Measurements from ENCODE around the gene FTCDNL1.

FTCDNL1 gene

GRCh38 chr2:199779589-199779988, 71.4 kb downstream of the FTCDNL1 start:
- TF ChIP-seq NFIC (IDR thresholded peaks at IDR 0.05) (no peak), TAF1 (IDR thresholded peaks at IDR 0.05; ENCODE audit: low read depth) (no peak), YY1 (IDR thresholded peaks at IDR 0.05; ENCODE audit: low read depth) (no peak), MAX (IDR thresholded peaks at IDR 0.05) (no peak), FOXM1 (IDR thresholded peaks at IDR 0.05; ENCODE audit: borderline replicate concordance, low read depth) (no peak), USF1 (IDR thresholded peaks at IDR 0.05) (no peak), EP300 (IDR thresholded peaks at IDR 0.05; ENCODE audit: borderline replicate concordance) (no peak), EGR1 (IDR thresholded peaks at IDR 0.05) (no peak), CEBPB (IDR thresholded peaks at IDR 0.05) (no peak), CREB1 (IDR thresholded peaks at IDR 0.05; ENCODE audit: low read depth) (no peak), RAD21 (IDR thresholded peaks at IDR 0.05; ENCODE audit: low read depth) (no peak), ZBTB7A (IDR thresholded peaks at IDR 0.05; ENCODE audit: low read depth) (no peak), TCF12 (IDR thresholded peaks at IDR 0.05; ENCODE audit: low read depth) (no peak), REST (IDR thresholded peaks at IDR 0.05; ENCODE audit: low read depth) (no peak), TEAD4 (IDR thresholded peaks at IDR 0.05) (no peak)

GRCh38 chr2:199778655-199779054, 72.3 kb downstream of the FTCDNL1 start:
- no peak for TF ChIP-seq FOXM1 (IDR thresholded peaks at IDR 0.05; ENCODE audit: borderline replicate concordance, low read depth)
- TF ChIP-seq TCF12 (IDR thresholded peaks at IDR 0.05; ENCODE audit: low read depth), result no peak
- TF ChIP-seq MAX (IDR thresholded peaks at IDR 0.05), result no peak
- no peak for TF ChIP-seq ZBTB7A (IDR thresholded peaks at IDR 0.05; ENCODE audit: low read depth)
- TF ChIP-seq REST (IDR thresholded peaks at IDR 0.05; ENCODE audit: low read depth), result no peak
- TF ChIP-seq CREB1 (IDR thresholded peaks at IDR 0.05; ENCODE audit: low read depth), result no peak
- TF ChIP-seq EP300 (IDR thresholded peaks at IDR 0.05; ENCODE audit: borderline replicate concordance), result no peak
- no peak for TF ChIP-seq YY1 (IDR thresholded peaks at IDR 0.05; ENCODE audit: low read depth)
- no peak for TF ChIP-seq CEBPB (IDR thresholded peaks at IDR 0.05)
- TF ChIP-seq USF1 (IDR thresholded peaks at IDR 0.05), result no peak
- no peak for TF ChIP-seq EGR1 (IDR thresholded peaks at IDR 0.05)
- TF ChIP-seq RAD21 (IDR thresholded peaks at IDR 0.05; ENCODE audit: low read depth), result no peak

- TF ChIP-seq MAX (IDR thresholded peaks at IDR 0.05) (no peak), EP300 (IDR thresholded peaks at IDR 0.05; ENCODE audit: borderline replicate concordance) (no peak), NFIC (IDR thresholded peaks at IDR 0.05) (no peak), USF1 (IDR thresholded peaks at IDR 0.05) (no peak), TCF12 (IDR thresholded peaks at IDR 0.05; ENCODE audit: low read depth) (no peak), TAF1 (IDR thresholded peaks at IDR 0.05; ENCODE audit: low read depth) (no peak)
Observed at GRCh38 chr2:199777916-199778315, 73.1 kb downstream of the FTCDNL1 start.

- TF ChIP-seq EP300 (IDR thresholded peaks at IDR 0.05; ENCODE audit: borderline replicate concordance) (no peak), EGR1 (IDR thresholded peaks at IDR 0.05) (no peak), TCF12 (IDR thresholded peaks at IDR 0.05; ENCODE audit: low read depth) (no peak), MAX (IDR thresholded peaks at IDR 0.05) (no peak), NFIC (IDR thresholded peaks at IDR 0.05) (no peak), USF1 (IDR thresholded peaks at IDR 0.05) (no peak), TEAD4 (IDR thresholded peaks at IDR 0.05) (no peak), REST (IDR thresholded peaks at IDR 0.05; ENCODE audit: low read depth) (no peak), ZBTB7A (IDR thresholded peaks at IDR 0.05; ENCODE audit: low read depth) (no peak)
Observed at GRCh38 chr2:199777315-199777714, 73.7 kb downstream of the FTCDNL1 start.

Data from Ishikawa (cell line).